Measurements from ENCODE around the gene CRYL1. TPM values are rescaled to one million over a fixed set of nuclear protein-coding genes. Genes with fewer than 3 reads are reported as not detected.
A peak's percentile ranks its signal among the peaks of the same experiment; 100 is the strongest.

The CRYL1 gene
- total and polyA plus RNA-seq, 2 of the 8 experiments (the other 6 are each of a cell fraction or from before 2014, with no cell fraction given), result 1.9 to 6.4 TPM

DNA sequence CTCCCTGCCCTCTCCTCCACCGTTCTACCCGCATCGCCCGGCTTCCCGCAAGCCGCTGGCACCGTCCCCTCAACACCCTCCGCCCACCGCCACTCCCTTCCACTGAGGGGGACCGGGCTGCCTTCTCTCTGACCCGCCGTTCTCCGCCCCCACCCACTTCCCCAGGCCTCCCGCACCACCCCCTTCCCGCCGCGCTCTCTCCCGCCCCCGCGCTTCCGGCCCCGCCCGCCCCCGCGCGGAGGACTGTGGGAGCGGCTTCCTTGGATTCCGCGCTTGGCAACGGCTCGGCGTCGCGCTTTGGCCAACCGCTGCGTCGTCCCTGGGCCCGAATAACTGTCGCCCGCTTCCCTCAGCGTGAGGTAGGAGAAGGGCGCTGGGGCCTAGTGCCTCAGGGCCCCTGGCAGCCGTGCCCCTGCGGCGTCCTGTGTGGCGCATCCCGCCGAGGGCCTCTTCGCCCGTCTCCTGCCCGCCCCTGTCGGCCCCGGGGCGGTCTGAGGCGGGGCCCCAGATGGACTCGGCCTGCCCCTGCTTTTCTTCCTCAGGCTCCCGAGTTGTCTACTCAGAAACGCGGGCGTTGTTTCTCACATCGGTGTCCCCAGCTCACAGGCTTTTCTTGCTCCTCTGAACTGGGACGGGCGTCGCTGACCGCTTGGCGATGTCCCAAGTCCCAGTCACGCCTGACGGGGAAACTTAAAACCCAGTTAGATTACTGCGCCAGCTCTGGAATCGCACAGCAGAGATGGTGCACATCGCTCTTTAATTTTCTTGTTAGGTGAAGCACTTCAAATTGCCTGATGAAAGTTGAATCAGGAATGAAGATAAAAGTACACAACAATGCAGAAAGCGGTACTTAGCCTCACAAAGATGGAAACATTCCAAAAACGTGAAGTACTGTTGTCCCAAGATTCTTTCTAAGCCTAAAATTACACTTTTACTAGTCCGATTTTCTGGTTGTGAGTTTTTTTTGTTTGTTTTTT, 41.5 kb upstream of the CRYL1 start, which contains the start of gene IFT88 (continued):
- TF ChIP-seq EGR1 (IDR thresholded peaks at IDR 0.05; ENCODE audit: borderline replicate concordance, low read depth, low read length), result peak; percentile 21; the same call in 1 of the 2 replicates
- TF ChIP-seq MAX (IDR thresholded peaks at IDR 0.05), result peak; percentile 24; the same call in 1 of the 2 replicates
- TF ChIP-seq KDM4A (IDR thresholded peaks at IDR 0.05; ENCODE audit: low read depth, low read length, severe bottlenecking), result peak; percentile 37
- peak in 1 of 2 experiments; percentile 81; a peak in 2 of 4 replicates for TF ChIP-seq HDAC2 (IDR thresholded peaks at IDR 0.05; ENCODE audit: borderline replicate concordance in 1 of 2, low read depth in 2 of 2, low read length in 2 of 2)
